Astrocyte (in vitro differentiated cells and primary cell): ENCODE results near the gene RANBP1.

Experiments
- EZH2 ChIP-seq: IDR thresholded peaks from 2 replicates; pipeline ENCODE4 v1.6.1; 2012; ENCODE audit warnings: mild to moderate bottlenecking, low read length, inconsistent platforms; ENCODE audit not compliant: insufficient read depth
- TF ChIP-seq, protein P1 (sequence below): IDR thresholded peaks from 2 replicates; pipeline ENCODE4 v1.5.1; 2011; ENCODE audit warnings: low read depth, mild to moderate bottlenecking, inconsistent platforms, low read length, moderate library complexity; ENCODE audit not compliant: insufficient read depth

DNA sequence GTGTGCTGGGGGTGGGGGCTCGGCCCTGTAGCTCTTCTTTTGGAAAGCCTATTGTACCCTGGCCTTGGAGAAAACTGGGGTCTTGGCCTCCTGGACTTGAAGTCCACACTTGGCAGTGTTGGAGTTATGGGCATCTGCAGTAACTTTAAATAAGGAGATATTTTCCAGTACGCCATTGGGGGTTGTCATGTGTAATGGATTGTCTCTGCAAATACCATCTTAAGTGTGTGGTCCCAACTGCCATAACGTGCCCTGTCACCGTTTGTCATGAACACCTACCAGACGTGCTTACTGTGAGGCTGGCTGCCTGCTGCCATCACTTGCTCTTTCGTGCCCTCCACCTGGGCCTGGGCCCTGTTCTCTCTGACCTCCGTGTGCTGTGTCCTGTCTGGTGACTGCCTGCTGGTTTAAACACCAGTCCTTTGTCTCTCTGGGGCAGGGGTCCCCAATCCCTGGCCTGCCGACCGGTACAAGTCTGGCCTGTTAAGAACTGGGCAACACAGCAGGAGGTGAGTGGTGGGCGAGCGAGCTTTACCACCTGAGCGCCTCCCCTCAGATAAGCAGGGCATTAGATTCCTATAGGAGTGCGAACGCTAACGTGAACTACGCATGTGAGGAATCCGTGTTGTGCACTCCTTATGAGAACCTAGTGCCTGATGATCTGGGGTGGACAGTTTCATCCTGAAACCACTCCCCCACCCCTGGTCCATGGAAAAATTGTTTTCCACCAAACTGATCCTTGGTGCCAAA, 12.1 kb downstream of the RANBP1 start:
- TF ChIP-seq, protein P1, sequence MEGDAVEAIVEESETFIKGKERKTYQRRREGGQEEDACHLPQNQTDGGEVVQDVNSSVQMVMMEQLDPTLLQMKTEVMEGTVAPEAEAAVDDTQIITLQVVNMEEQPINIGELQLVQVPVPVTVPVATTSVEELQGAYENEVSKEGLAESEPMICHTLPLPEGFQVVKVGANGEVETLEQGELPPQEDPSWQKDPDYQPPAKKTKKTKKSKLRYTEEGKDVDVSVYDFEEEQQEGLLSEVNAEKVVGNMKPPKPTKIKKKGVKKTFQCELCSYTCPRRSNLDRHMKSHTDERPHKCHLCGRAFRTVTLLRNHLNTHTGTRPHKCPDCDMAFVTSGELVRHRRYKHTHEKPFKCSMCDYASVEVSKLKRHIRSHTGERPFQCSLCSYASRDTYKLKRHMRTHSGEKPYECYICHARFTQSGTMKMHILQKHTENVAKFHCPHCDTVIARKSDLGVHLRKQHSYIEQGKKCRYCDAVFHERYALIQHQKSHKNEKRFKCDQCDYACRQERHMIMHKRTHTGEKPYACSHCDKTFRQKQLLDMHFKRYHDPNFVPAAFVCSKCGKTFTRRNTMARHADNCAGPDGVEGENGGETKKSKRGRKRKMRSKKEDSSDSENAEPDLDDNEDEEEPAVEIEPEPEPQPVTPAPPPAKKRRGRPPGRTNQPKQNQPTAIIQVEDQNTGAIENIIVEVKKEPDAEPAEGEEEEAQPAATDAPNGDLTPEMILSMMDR: no peak
- TF ChIP-seq EZH2: no peak
